ENCODE data around the gene TSPY4. TPM values are rescaled to one million over a fixed set of nuclear protein-coding genes. Genes with fewer than 3 reads are reported as not detected.

TSPY4 gene, protein sequence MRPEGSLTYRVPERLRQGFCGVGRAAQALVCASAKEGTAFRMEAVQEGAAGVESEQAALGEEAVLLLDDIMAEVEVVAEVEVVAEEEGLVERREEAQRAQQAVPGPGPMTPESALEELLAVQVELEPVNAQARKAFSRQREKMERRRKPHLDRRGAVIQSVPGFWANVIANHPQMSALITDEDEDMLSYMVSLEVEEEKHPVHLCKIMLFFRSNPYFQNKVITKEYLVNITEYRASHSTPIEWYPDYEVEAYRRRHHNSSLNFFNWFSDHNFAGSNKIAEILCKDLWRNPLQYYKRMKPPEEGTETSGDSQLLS
- total RNA-seq = not detected in 2 replicates

DNA sequence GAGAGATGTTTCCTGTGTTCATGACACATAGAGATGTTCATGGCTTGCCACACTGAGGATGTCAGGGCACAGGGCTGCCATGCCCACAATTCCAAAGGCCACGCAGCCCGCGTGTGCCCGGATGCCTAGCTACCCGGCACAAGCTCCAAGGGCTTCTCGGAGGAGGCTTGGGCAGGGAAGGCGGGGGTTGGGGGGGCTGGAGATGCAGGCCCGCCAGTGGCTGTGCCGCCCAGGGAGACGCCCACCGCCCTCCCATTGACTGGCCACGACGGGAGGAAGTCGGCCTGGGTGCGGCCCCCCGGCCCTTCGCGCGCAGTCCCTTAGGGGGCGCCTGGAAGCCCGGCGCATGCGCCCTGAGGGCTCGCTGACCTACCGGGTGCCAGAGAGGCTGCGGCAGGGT, at the start of gene TSPY4:
TSS of gene TSPY4 (plus strand) at position 301 of the 400 bp plus-strand sequence. CDS start at position 347, 46 bp downstream.

DNA sequence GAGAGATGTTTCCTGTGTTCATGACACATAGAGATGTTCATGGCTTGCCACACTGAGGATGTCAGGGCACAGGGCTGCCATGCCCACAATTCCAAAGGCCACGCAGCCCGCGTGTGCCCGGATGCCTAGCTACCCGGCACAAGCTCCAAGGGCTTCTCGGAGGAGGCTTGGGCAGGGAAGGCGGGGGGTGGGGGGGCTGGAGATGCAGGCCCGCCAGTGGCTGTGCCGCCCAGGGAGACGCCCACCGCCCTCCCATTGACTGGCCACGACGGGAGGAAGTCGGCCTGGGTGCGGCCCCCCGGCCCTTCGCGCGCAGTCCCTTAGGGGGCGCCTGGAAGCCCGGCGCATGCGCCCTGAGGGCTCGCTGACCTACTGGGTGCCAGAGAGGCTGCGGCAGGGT, 20.2 kb downstream of the TSPY4 start, which contains the start of gene TSPY8:
TSS of gene TSPY8 (plus strand) at position 301 of the 400 bp plus-strand sequence. CDS start at position 347, 46 bp downstream.

Other genes starting within 250 kb of the TSPY4 start
- not detected in 2 replicates for gene TSPY8, start 20.3 kb downstream of the TSPY4 start, total RNA-seq
- gene TSPY3, start 61.0 kb downstream of the TSPY4 start, total RNA-seq = not detected in 2 replicates
- not detected in 2 replicates for gene TSPY1, start 129.5 kb downstream of the TSPY4 start, total RNA-seq
- not detected in 2 replicates for gene TSPY9, start 149.8 kb downstream of the TSPY4 start, total RNA-seq
- gene TSPY10, start 190.4 kb downstream of the TSPY4 start, total RNA-seq = not detected in 2 replicates

All from nasal cavity respiratory epithelium epithelial cell of viscerocranial mucosa (primary cell).